ENCODE data around the gene NRXN3. TPM values are rescaled to one million over a fixed set of nuclear protein-coding genes. Genes with fewer than 3 reads are reported as not detected.

The NRXN3 gene
- total RNA-seq, 1 experiment from 2014 or later = 0.02 TPM

- DNase-seq = no peak
- H3K4me3 ChIP-seq = no peak overlapping the region
- no peak overlapping the region for H3K27ac ChIP-seq
- no peaks in the 10 kb centered on the region for H3K4me1 ChIP-seq
- H3K36me3 ChIP-seq = no peaks in the 10 kb centered on the region
- no peaks in the 10 kb centered on the region for H3K9me3 ChIP-seq (replicated peaks)
- no peaks in the 10 kb centered on the region for H3K27me3 ChIP-seq
Observed at GRCh38 chr14:79704041-79704807, 1534.1 kb downstream of the NRXN3 start.

DNA sequence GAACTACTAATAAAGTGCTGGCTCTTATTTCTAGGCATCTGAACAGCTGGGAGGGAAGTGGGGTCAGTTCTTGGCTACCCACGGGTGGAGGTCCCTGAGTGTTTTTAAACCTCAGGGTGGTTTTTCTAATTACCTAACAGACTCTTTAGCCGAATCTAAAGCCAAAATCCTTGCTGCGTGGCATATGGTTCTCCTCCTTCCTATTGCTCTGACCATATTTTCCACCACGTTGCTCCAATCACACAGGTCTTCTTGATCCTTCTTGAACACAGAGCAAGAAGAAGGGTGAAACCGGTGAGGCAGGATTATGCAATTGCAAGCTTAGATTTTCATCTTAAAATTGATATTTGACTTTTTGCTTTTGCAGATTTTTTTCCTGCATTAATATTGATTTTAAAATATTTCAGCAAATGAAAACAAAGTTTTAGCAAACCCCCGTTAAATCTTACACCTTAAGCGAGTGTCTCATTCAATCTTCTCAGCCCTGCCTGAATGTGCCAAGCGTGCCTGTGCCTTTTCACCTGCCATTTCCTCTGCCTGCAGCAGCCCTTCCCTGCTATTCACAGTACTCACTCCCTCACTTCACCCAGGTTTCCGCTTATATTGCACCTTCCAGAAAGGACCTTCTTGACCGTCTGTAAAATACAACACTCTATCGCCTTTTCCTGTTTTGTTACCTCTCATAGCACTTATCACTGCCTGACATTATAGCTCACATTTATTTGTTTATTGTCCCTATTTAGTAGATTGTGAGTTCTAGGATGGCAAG is 1535.1 kb downstream of the NRXN3 start:
- Histone ChIP-seq H3K4me3 (no peak overlapping the region), H3K4me1 (no peaks in the 10 kb centered on the region), H3K27ac (no peak overlapping the region), H3K9me3 (replicated peaks) (no peaks in the 10 kb centered on the region), H3K27me3 (no peaks in the 10 kb centered on the region), H3K36me3 (no peaks in the 10 kb centered on the region)
- DNase-seq = no peak

DNA sequence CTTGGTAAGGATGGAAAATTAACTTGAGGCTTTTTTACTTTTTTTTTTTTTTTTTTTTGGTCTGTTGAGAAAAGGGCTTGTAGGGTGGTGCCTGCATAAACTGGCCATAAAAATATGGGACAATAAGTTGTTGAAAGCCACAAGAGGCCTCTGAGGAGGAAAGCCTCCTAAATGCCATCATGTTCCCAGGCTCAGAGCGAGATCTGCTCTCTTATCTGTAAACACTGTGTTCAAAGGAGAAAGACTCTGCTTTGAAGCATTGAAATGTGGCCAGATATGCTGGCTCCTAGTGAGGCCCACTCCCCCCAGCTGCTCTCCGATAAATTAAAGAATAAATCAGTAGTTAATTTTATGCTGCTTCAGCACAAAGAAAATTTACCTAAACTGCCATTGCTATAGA is 1536.2 kb downstream of the NRXN3 start:
- no peaks in the 10 kb centered on the region for H3K27me3 ChIP-seq
- H3K9me3 ChIP-seq (replicated peaks) = no peaks in the 10 kb centered on the region
- no peak overlapping the region for H3K4me3 ChIP-seq
- no peaks in the 10 kb centered on the region for H3K4me1 ChIP-seq
- no peak for DNase-seq
- no peak overlapping the region for H3K27ac ChIP-seq
- H3K36me3 ChIP-seq = no peaks in the 10 kb centered on the region

DNA sequence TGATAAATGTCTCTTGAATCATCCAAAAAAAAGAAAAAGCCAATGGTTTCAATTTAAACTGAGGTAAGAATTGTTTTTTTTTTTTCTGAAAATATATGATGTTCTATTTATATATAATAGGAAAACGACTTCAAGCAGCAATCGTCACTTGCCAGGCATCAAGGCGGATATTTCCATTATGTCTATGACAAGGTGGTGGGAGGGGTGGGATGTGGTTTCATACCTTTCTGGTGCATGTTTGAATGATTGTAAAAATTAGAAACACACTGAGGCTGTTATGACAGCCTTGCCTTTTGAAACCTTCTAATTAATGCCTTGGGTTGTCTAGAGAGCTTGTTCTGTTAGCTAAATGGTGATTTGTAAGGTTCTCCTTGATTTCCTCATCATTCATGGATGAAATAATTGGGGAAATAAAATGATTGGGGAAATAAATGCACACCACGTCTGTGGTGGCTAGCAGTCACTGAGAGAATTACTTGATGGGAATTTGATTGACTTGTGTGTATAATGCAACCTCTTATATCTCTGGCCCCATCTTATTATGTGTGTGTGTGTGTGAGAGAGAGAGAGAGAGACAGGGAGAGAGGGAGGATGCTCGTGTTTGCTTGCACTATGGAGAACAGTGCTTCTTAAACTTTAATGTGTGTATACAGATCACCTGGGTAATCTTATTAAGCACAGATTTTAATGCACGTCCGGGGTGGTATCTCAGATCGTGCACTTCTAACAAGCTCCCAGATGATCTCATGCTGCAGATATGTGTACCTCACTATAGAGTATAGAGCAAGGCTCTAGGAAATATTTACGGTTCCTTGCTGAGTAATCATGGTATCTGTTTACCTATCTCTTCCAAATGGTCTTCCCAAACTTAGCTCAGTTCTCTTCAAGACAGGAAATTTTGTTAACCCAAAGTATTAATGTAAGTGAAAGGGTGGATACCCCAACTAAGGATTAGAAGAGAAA is 1538.5 kb downstream of the NRXN3 start:
- no peaks in the 10 kb centered on the region for H3K36me3 ChIP-seq
- H3K27me3 ChIP-seq = no peaks in the 10 kb centered on the region
- no peaks in the 10 kb centered on the region for H3K4me1 ChIP-seq
- no peak for DNase-seq
- no peak overlapping the region for H3K27ac ChIP-seq
- H3K4me3 ChIP-seq = no peak overlapping the region
- no peaks in the 10 kb centered on the region for H3K9me3 ChIP-seq (replicated peaks)

DNA sequence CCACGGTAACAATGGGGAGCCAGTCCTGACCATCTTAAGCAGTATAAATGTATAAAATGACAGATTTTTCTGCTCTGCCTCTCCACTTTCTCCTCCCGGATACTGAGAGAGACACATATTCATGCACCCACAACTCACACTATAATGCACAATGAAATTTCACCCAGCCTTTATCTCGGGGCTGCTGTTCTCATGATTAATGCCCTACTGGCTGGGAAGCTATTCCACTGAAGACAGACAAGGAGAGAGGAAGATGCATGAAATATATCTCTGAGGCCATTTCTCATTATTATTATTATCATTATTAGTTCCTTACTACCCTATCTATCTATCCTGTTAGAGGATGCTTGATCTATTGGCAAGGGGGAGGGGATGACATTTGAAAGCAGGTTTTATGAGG is 1539.4 kb downstream of the NRXN3 start:
- Histone ChIP-seq H3K36me3 (no peaks in the 10 kb centered on the region), H3K4me1 (no peaks in the 10 kb centered on the region), H3K9me3 (replicated peaks) (no peaks in the 10 kb centered on the region), H3K27me3 (no peaks in the 10 kb centered on the region), H3K4me3 (no peak overlapping the region), H3K27ac (no peak overlapping the region)
- no peak for DNase-seq

DNA sequence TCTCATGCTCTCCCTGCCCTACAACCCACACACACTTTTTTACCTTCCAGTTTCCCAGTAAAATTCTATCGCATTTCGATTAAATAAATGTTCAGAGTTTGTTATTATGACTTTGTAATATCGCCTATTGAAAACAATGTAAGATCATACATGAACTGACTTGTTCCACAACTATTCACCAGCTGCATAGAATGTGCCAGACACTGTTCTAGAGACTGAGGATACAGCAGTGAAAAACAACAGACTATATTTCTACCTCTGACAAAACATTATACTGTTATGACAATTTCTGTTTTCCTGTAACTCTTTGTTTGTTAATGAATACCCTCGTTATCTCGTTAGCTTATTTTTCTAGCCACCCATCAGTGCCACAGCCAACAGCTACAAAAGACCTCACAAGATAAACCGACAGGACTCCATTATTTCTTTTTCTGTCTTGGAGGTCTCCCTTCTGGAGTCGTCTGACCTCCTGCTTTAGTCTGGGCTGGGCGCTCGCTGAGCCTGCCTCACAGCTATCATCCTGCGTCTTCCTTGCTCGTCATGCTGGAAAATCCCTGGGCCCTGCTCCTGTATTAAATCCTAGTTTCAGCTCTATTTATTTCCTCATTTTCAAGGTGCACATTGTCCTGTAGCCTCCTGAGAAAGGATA is 1542.3 kb downstream of the NRXN3 start:
- Histone ChIP-seq H3K27me3 (no peaks in the 10 kb centered on the region), H3K4me3 (no peak overlapping the region), H3K27ac (no peak overlapping the region), H3K9me3 (replicated peaks) (no peaks in the 10 kb centered on the region), H3K4me1 (no peaks in the 10 kb centered on the region), H3K36me3 (no peaks in the 10 kb centered on the region)
- DNase-seq = no peak

DNA sequence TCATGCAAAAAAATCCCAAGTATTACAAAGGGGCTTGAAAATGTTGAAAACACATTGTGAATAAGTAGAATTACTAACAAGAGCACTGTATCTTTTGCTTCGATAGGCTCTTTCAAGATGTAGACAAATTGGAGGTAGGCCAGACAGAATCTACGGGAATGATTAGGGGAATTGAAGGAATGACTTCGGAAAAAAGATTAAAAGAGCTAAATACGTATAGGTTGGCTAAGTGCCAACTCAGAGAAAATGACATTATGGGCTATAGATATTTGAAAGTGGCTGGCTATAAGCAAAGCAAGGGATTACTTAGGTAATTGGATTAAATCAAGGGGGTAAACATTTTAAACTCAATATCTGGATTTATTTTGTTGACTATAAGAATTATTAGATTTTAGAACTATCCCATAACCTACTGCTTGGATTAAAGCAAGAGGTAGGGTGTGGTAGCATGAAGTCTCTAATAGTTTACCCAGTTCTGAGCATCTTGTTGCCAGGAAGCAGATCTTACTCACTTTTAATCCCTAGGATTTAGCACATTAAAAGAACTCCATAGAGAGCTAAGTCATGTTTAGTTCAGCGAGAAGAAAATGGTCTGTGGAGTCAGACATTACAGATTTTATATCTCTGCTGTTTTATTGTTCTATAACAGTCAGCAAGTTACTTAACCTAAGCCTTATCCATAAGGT is 1551.4 kb downstream of the NRXN3 start:
- no peaks in the 10 kb centered on the region for H3K4me1 ChIP-seq
- no peak for DNase-seq
- no peaks in the 10 kb centered on the region for H3K9me3 ChIP-seq (replicated peaks)
- H3K27ac ChIP-seq = no peak overlapping the region
- no peaks in the 10 kb centered on the region for H3K36me3 ChIP-seq
- no peaks in the 10 kb centered on the region for H3K27me3 ChIP-seq
- H3K4me3 ChIP-seq = no peak overlapping the region

DNA sequence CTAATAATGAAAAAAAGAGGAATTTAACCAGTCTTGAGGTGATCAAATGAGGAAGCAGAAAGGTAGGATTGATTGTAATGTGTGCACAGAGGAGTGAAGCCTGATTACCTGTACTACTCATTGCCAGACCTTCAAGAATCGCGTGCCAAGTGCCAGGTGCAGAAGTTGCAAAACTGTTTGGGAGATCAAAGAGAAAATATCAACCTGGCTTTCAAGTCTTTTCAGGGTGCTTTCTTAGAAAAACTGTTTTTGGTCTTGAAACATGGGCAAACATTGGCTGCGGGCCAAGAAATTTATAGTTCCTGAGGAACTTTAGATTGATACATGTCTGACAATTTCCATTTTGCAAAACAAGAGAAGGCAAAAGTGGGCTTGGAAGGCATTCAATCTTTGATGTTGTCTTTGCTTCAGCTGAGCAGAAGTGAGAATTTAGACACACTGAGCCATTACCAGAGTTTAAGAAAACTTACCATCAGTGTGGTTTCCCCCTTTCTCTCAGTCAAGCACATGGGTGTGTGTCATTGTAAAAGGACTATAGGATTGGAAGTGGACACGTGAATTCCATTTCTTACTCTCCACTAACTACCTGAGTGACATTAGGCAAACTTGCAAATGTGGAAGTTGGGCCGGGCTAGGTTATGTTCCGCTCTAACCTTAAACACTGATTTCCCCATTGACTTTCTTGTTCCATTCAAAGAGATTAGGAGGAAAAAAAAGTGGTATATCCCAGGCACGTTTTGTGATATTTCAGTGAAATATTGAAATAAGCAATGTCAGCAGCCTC is 1555.0 kb downstream of the NRXN3 start:
- no peaks in the 10 kb centered on the region for H3K27me3 ChIP-seq
- no peaks in the 10 kb centered on the region for H3K9me3 ChIP-seq (replicated peaks)
- no peak overlapping the region for H3K4me3 ChIP-seq
- no peaks in the 10 kb centered on the region for H3K36me3 ChIP-seq
- H3K27ac ChIP-seq = no peak overlapping the region
- no peak for DNase-seq
- H3K4me1 ChIP-seq = no peaks in the 10 kb centered on the region

DNA sequence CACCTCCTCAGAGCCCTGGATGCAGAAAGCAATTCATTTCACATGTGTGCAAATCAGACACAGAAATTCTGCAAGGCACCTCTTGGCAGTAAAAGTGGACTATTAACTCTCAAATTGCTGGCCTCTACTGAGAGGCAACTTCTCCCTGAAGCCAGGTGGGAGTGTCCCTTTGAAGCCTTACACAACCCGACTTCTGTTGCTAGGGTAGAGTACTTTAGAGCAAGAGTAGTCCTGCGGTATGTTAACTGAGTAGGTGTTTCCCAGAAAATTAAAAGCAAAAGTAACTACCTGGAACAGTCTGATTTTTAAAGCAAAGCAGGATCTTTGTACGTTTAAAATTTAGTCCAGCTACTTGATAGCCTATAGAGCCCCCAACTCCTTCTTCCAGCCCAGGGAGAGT is 1557.7 kb downstream of the NRXN3 start:
- Histone ChIP-seq H3K9me3 (replicated peaks) (no peaks in the 10 kb centered on the region), H3K27me3 (no peaks in the 10 kb centered on the region), H3K27ac (no peak overlapping the region), H3K4me1 (no peaks in the 10 kb centered on the region), H3K4me3 (no peak overlapping the region), H3K36me3 (no peaks in the 10 kb centered on the region)
- no peak for DNase-seq

- no peak overlapping the region for H3K4me3 ChIP-seq
- H3K4me1 ChIP-seq = no peaks in the 10 kb centered on the region
- H3K27ac ChIP-seq = no peak overlapping the region
- no peaks in the 10 kb centered on the region for H3K36me3 ChIP-seq
- no peaks in the 10 kb centered on the region for H3K9me3 ChIP-seq (replicated peaks)
- DNase-seq = no peak
- H3K27me3 ChIP-seq = no peaks in the 10 kb centered on the region
Observed at GRCh38 chr14:79728331-79728730, 1558.2 kb downstream of the NRXN3 start.

- H3K27ac ChIP-seq = no peak overlapping the region
- H3K9me3 ChIP-seq (replicated peaks) = no peaks in the 10 kb centered on the region
- no peaks in the 10 kb centered on the region for H3K36me3 ChIP-seq
- H3K4me3 ChIP-seq = no peak overlapping the region
- H3K27me3 ChIP-seq = no peaks in the 10 kb centered on the region
- DNase-seq = no peak
- no peaks in the 10 kb centered on the region for H3K4me1 ChIP-seq
Observed at GRCh38 chr14:79729731-79730130, 1559.6 kb downstream of the NRXN3 start.

DNA sequence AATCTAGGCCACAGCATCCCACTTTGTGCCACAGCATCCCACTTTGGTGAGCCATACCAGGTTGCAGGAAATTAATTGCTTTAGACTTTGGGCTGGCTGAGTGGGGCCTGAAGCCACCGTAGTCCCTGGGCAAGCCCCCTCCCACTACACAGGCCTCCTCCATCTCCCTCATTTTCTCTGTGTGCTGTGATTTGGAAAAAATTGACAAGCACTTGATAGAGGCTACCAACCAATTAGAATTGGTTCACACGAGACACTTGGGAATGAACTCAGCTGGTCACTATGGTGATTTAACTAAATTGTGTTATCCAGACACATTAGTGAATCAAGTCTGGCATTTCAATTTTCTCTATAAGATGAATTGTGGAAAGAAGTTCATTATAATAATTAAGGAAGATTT is 1560.0 kb downstream of the NRXN3 start:
- Histone ChIP-seq H3K27ac (no peak overlapping the region), H3K9me3 (replicated peaks) (no peaks in the 10 kb centered on the region), H3K4me3 (no peak overlapping the region), H3K36me3 (no peaks in the 10 kb centered on the region), H3K4me1 (no peaks in the 10 kb centered on the region), H3K27me3 (no peaks in the 10 kb centered on the region)
- DNase-seq = no peak

DNA sequence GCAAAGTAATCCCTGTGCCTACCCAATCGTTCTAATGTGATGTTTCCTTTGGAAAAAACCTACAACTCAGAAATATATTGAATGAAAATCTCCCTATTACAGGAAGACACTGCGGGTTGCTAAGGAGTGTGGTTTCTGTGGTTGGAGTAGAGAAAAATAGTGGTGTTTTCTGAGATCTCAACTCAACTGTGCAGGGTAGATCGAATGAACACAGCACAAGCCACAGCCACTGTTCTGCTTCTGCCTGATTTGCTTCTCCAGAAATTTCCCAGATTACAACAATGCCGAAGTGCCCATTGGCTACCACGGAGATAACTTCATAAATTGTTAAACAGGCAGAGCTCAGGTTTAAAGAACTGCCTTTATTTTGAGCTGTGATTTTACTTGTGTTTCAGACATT is 1560.8 kb downstream of the NRXN3 start:
- Histone ChIP-seq H3K27me3 (no peaks in the 10 kb centered on the region), H3K27ac (no peak overlapping the region), H3K9me3 (replicated peaks) (no peaks in the 10 kb centered on the region), H3K4me3 (no peak overlapping the region), H3K4me1 (no peaks in the 10 kb centered on the region), H3K36me3 (no peaks in the 10 kb centered on the region)
- DNase-seq = no peak

Data from SJCRH30 (cell line).